ENCODE results near the gene BRD7. TPM values are rescaled to one million over a fixed set of nuclear protein-coding genes. Genes with fewer than 3 reads are reported as not detected.
A peak's percentile ranks its signal among the peaks of the same experiment; 100 is the strongest.

The BRD7 gene
- total and polyA plus RNA-seq, 11 donors, result 29.8 to 49.7 (median 43.7) TPM

- 73 to 85% (median 80%) methylated on average over 13 of the region's 13 CpGs for WGBS, 4 donors
- ATAC-seq (peak in 3 of 4 donors; percentile 23 to 47 (median 24)), DNase-seq (peak in 3 of 5 donors; percentile 36 to 67 (median 51))
- Histone ChIP-seq H3K4me1 (peaks cover 0 to 90% (median 0%) of the 10 kb centered on the region in 12 donors), H3K27me3 (no peaks in the 10 kb centered on the region), H3K36me3 (no peaks in the 10 kb centered on the region), H3K9me3 (peaks cover 0 to 3% (median 0%) of the 10 kb centered on the region in 12 donors), H3K4me3 (peak overlapping the region in 9 of 12 donors; percentile 16 to 64 (median 36)), H3K27ac (peak overlapping the region in 6 of 12 donors; percentile 24 to 95 (median 46))
- intact Hi-C loops (cut with DNase I), result no loop called here
- no peak for TF ChIP-seq CTCF (IDR thresholded peaks at IDR 0.05)
- no peak for TF ChIP-seq POLR2A (IDR thresholded peaks at IDR 0.05)
Measured at GRCh38 chr16:50273888-50274325, 94.9 kb downstream of the BRD7 start.

- intact Hi-C loops (cut with DNase I), result no loop called here
- Histone ChIP-seq H3K27me3 (no peaks in the 10 kb centered on the region), H3K4me1 (peaks cover 0 to 90% (median 0%) of the 10 kb centered on the region in 12 donors), H3K4me3 (peak overlapping the region in 1 of 12 donors; percentile 64), H3K36me3 (no peaks in the 10 kb centered on the region), H3K9me3 (peaks cover 0 to 3% (median 0%) of the 10 kb centered on the region in 12 donors), H3K27ac (peak overlapping the region in 1 of 12 donors; percentile 95)
- whole genome bisulfite sequencing, 4 donors, result 95 to 100% (median 95%) methylated on average over 2 of the region's 2 CpGs
- ATAC-seq (no peak), DNase-seq (peak in 2 of 5 donors; percentile 10 to 19)
- TF ChIP-seq CTCF (IDR thresholded peaks at IDR 0.05) (no peak), POLR2A (IDR thresholded peaks at IDR 0.05) (no peak)
Measured at GRCh38 chr16:50273382-50273690, 95.5 kb downstream of the BRD7 start.

DNA sequence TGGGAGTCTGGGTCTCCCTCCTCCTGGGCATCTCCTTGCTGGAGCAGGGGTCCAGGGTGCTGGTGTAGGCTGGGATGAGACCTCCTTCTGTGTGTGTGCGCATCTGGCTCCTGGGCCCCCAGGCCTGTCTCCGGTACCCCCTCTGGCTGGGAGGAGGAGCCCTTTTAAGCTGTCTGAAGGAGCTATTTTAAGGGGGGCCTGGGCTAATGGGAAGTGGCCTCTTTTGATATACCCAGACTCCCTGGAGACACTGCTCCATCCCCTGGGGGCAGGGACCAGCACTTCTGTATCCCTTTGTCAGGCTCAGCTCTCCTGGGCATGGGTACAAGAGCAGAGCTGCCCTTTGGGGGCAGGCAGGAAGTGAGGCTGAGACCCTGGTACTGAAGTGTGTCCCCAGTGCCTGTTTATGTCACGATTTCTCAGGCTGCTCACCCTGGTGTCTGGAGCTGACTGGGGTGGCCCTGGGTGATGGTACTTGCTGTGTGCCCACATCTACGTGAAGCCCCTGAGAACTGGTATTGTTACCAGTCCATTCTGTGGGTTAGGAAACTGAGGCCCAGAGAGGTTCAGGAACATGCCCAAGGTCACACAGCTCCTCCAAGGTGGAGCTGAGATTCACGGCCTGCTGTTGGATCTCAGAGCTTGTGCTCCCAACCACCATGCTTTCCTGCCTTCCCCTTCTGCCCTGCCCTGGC is 96.0 kb downstream of the BRD7 start:
- no peaks in the 10 kb centered on the region for H3K27me3 ChIP-seq
- peak overlapping the region in 1 of 12 donors; percentile 64 for H3K4me3 ChIP-seq
- peaks cover 0 to 90% (median 0%) of the 10 kb centered on the region in 12 donors for H3K4me1 ChIP-seq
- no peaks in the 10 kb centered on the region for H3K36me3 ChIP-seq
- intact Hi-C loops (cut with DNase I), result no loop called here
- TF ChIP-seq CTCF (IDR thresholded peaks at IDR 0.05) (no peak), POLR2A (IDR thresholded peaks at IDR 0.05) (no peak)
- DNase-seq, result peak in 2 of 5 donors; percentile 21 to 35
- H3K9me3 ChIP-seq, result no peaks in the 10 kb centered on the region
- no peak for ATAC-seq
- 95 to 98% (median 96%) methylated on average over 4 to 5 of the region's 5 CpGs for WGBS, 4 donors
- peak overlapping the region in 1 of 12 donors; percentile 95 for H3K27ac ChIP-seq

GRCh38 chr16:50272111-50272571 is 96.6 kb downstream of the BRD7 start:
- intact Hi-C loops (cut with DNase I), result no loop called here
- Histone ChIP-seq H3K27me3 (no peaks in the 10 kb centered on the region), H3K27ac (peak overlapping the region in 1 of 12 donors; percentile 95), H3K9me3 (no peaks in the 10 kb centered on the region), H3K36me3 (no peaks in the 10 kb centered on the region), H3K4me1 (peaks cover 0 to 91% (median 0%) of the 10 kb centered on the region in 12 donors), H3K4me3 (no peak overlapping the region)
- WGBS, 4 donors, result 73 to 79% (median 76%) methylated on average over 6 to 7 of the region's 7 CpGs; no CpG with 5 or more reads in 1 of the 4 donors
- TF ChIP-seq CTCF (IDR thresholded peaks at IDR 0.05) (no peak), POLR2A (IDR thresholded peaks at IDR 0.05) (no peak)
- no peak for ATAC-seq
- DNase-seq, result peak in 2 of 5 donors; percentile 18 to 43

Measured in heart left ventricle (tissue), 16 donors.